Measurements from ENCODE around the gene TP53I11. TPM values are rescaled to one million over a fixed set of nuclear protein-coding genes. Genes with fewer than 3 reads are reported as not detected.

The TP53I11 gene
- total RNA-seq, 1 experiment from 2014 or later = 94.2 TPM

DNA sequence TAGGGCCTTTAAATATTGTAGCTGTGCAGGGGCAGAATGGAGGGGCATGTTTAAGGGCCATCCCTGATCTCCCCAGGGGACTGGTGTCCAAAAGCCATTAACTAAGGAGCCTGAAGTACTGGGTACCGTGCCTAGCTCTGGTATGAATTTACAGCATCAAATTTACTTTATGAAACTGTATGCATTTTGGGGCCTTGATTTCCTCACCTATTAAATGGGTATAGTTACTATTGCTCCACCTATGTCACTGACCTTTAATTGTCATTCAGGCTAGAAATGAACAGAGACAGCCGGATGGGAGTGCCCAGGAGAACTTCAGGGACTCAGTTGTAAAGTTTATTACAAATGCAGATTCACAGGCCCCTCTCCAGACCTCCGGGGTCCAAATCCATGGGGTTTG, 11.8 kb upstream of the TP53I11 start:
- DNase-seq = no peak
- H3K4ac ChIP-seq (ENCODE audit: low read depth, low read length) = no peak overlapping the region
- H3K18ac ChIP-seq (ENCODE audit: insufficient read length, low read depth, low read length) = no peak overlapping the region
- peaks cover 74 to 88% of the 10 kb centered on the region in 2 experiments for H3K4me1 Mint-ChIP-seq
- H4K91ac ChIP-seq (ENCODE audit: insufficient read length, low read depth, low read length) = no peak overlapping the region
- no peaks in the 10 kb centered on the region for H3K79me2 ChIP-seq (ENCODE audit: insufficient read depth, low read length)
- H3K14ac ChIP-seq (ENCODE audit: insufficient read depth, low read length) = no peak overlapping the region
- no peak overlapping the region for H2AK5ac ChIP-seq (ENCODE audit: insufficient read length, low read length)
- no peak overlapping the region for H2BK5ac ChIP-seq (ENCODE audit: insufficient read length, low read length)
- H3K4me2 ChIP-seq (ENCODE audit: insufficient read depth, insufficient read length, low read length) = no peak overlapping the region
- H3K4me3 Mint-ChIP-seq = no peak overlapping the region
- no peak overlapping the region for H3K23ac ChIP-seq (ENCODE audit: insufficient read length, low read depth, low read length)
- TF ChIP-seq, protein P1, sequence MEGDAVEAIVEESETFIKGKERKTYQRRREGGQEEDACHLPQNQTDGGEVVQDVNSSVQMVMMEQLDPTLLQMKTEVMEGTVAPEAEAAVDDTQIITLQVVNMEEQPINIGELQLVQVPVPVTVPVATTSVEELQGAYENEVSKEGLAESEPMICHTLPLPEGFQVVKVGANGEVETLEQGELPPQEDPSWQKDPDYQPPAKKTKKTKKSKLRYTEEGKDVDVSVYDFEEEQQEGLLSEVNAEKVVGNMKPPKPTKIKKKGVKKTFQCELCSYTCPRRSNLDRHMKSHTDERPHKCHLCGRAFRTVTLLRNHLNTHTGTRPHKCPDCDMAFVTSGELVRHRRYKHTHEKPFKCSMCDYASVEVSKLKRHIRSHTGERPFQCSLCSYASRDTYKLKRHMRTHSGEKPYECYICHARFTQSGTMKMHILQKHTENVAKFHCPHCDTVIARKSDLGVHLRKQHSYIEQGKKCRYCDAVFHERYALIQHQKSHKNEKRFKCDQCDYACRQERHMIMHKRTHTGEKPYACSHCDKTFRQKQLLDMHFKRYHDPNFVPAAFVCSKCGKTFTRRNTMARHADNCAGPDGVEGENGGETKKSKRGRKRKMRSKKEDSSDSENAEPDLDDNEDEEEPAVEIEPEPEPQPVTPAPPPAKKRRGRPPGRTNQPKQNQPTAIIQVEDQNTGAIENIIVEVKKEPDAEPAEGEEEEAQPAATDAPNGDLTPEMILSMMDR (conservative IDR thresholded peaks at IDR 0.05) = no peak
- H3K23me2 ChIP-seq (ENCODE audit: insufficient read length, low read depth, low read length, poor library complexity, severe bottlenecking) = no peaks in the 10 kb centered on the region
- no peaks in the 10 kb centered on the region for H3K36me3 Mint-ChIP-seq (ENCODE audit: insufficient read depth in 1 of 3, low read depth in 3 of 3)
- H4K8ac ChIP-seq (replicated peaks; ENCODE audit: insufficient read length, low read depth, low read length) = no peak overlapping the region
- H3K4me1 ChIP-seq (ENCODE audit: insufficient read depth, low read length) = peaks cover 13% of the 10 kb centered on the region; the same call in 1 of the 2 replicates
- no peaks in the 10 kb centered on the region for H3K79me1 ChIP-seq (ENCODE audit: insufficient read depth, low read depth, low read length, poor library complexity, severe bottlenecking)
- H2BK15ac ChIP-seq (ENCODE audit: low read depth, low read length) = no peak overlapping the region
- H4K5ac ChIP-seq (ENCODE audit: insufficient read length, low read depth, low read length) = no peak overlapping the region
- peaks cover 15% of the 10 kb centered on the region for H3K27me3 Mint-ChIP-seq (ENCODE audit: low read depth)
- H3K9ac ChIP-seq (ENCODE audit: extremely low read depth, insufficient read length, low read length) = no peak overlapping the region
- H3K27ac ChIP-seq (ENCODE audit: insufficient read length, low read depth, low read length) = no peak overlapping the region
- H4K20me1 ChIP-seq (ENCODE audit: control insufficient read depth, insufficient read depth, insufficient read length) = no peaks in the 10 kb centered on the region
- no peaks in the 10 kb centered on the region for H3K9me3 ChIP-seq (ENCODE audit: control insufficient read depth, low read depth, low read length)
- H2BK120ac ChIP-seq (ENCODE audit: low read depth, low read length, poor library complexity, severe bottlenecking) = no peak overlapping the region
- WGBS (ENCODE audit: extremely low coverage, insufficient read length, low lambda C conversion rate) = no CpG with 5 or more reads among the region's 3 CpGs
- no peak overlapping the region for H3K56ac ChIP-seq (ENCODE audit: insufficient read length, low read depth, low read length)
- no peak overlapping the region for H3T11ph ChIP-seq (ENCODE audit: low read length)
- H3K27me3 ChIP-seq (ENCODE audit: insufficient read depth, low read length) = no peaks in the 10 kb centered on the region
- no peaks in the 10 kb centered on the region; a peak in 1 of 5 replicates for H3K9me3 Mint-ChIP-seq
- no peak overlapping the region for H2BK12ac ChIP-seq (ENCODE audit: insufficient read length, low read depth, low read length)
- no peak overlapping the region for H2BK20ac ChIP-seq (ENCODE audit: low read depth, low read length, poor library complexity, severe bottlenecking)
- H3K27ac Mint-ChIP-seq = peak overlapping the region in 1 of 3 experiments; percentile 29; a peak in 4 of 7 replicates
- no peak overlapping the region for H2AFZ ChIP-seq (ENCODE audit: low read length)
